ENCODE measurements around the gene SEC14L1. TPM values are rescaled to one million over a fixed set of nuclear protein-coding genes. Genes with fewer than 3 reads are reported as not detected.

SEC14L1 gene
- total and polyA plus RNA-seq, 12 donors = 61.8 to 255 (median 143) TPM

DNA sequence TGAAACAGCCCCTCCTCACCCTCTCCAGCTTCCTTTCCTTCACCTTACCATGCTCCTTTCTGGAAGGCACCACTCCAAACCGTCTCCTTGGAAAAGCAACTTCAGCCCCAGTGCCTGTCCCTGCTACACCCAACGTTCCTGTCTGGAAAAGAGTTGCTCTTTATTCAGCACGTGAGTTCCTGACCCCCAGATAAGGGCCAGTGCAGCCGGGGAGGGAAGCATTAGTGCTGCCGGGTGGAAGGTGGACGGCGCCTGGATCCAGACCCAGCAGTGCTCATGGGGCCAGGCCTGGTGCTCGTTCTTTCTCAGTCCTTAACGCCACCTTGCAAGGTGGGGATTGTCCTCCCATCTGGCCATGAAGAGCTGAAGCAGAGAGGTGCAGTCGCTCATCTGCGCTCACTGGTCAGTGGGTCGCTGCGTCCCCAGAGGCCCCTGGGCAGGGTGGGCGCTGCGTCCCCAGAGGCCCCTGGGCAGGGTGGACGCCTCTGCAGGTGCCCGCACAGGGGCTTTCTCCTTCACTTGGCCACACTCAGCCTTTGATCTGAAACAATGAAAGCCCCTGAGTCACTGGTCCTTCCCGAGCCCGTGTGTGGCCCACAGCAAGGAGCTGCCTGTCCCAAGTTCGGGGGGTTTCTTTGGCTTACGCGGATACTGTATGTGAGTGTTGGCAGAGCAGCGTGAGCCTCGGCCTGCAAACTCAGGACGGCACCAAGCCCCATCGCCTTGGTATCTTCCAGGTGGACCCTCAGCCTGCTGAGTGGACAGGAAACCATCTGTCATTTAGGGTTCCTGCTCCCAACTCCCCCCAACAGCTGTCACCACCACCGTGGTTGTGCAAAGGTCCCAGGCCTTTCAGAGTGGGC is 117.1 kb downstream of the SEC14L1 start:
- Histone ChIP-seq H3K27ac (no peak overlapping the region), H3K9me3 (replicated peaks in 1 of 3) (no peaks in the 10 kb centered on the region), H3K27me3 (no peaks in the 10 kb centered on the region), H3K4me1 (replicated peaks in 1 of 2) (peaks cover 0 to 5% of the 10 kb centered on the region in 2 donors), H3K36me3 (replicated peaks in 1 of 2) (no peaks in the 10 kb centered on the region), H3K4me3 (no peak overlapping the region)
- no peak for DNase-seq
- no peak for TF ChIP-seq POLR2A (IDR thresholded peaks at IDR 0.05)
- TF ChIP-seq, protein P1, sequence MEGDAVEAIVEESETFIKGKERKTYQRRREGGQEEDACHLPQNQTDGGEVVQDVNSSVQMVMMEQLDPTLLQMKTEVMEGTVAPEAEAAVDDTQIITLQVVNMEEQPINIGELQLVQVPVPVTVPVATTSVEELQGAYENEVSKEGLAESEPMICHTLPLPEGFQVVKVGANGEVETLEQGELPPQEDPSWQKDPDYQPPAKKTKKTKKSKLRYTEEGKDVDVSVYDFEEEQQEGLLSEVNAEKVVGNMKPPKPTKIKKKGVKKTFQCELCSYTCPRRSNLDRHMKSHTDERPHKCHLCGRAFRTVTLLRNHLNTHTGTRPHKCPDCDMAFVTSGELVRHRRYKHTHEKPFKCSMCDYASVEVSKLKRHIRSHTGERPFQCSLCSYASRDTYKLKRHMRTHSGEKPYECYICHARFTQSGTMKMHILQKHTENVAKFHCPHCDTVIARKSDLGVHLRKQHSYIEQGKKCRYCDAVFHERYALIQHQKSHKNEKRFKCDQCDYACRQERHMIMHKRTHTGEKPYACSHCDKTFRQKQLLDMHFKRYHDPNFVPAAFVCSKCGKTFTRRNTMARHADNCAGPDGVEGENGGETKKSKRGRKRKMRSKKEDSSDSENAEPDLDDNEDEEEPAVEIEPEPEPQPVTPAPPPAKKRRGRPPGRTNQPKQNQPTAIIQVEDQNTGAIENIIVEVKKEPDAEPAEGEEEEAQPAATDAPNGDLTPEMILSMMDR (IDR thresholded peaks at IDR 0.05) = no peak
- WGBS, 4 donors = 76 to 85% (median 80%) methylated on average over 8 to 27 of the region's 27 CpGs
- intact Hi-C loops (cut with DNase I) = loop anchor here in 1 of 2 donors (10.0 kb wide), 1 partner anchor 393 kb away; the partner anchor contains the start of gene MGAT5B

DNA sequence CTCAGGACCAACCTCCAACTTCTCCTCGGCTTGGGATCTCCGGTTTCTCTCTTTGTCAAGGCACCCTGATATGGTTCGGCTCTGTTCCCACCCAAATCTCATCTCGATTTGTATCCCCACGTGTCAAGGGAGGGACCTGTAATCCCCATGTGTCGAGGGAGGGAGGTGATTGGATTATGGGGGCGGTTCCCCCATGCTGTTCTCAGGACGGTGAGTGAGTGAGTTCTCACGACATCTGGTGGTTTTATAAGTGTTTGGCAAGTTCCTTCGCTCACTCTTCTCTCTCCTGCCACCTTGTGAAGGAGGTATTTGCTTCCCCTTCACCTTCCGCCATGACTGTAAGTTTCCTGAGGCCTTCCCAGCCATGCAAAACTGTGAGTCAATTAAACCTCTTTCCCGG is 117.9 kb downstream of the SEC14L1 start:
- WGBS, 4 donors = 87 to 92% (median 89%) methylated on average over 12 of the region's 12 CpGs
- Histone ChIP-seq H3K36me3 (replicated peaks in 1 of 2) (no peaks in the 10 kb centered on the region), H3K9me3 (replicated peaks in 1 of 3) (no peaks in the 10 kb centered on the region), H3K27me3 (no peaks in the 10 kb centered on the region), H3K4me3 (no peak overlapping the region), H3K27ac (no peak overlapping the region), H3K4me1 (replicated peaks in 1 of 2) (peaks cover 0 to 5% of the 10 kb centered on the region in 2 donors)
- intact Hi-C loops (cut with DNase I) = loop anchor here in 1 of 2 donors (10.0 kb wide), 1 partner anchor 394 kb away; the partner anchor contains the start of gene MGAT5B
- no peak for DNase-seq
- no peak for TF ChIP-seq POLR2A (IDR thresholded peaks at IDR 0.05)
- TF ChIP-seq, protein P1 (IDR thresholded peaks at IDR 0.05) = no peak

DNA sequence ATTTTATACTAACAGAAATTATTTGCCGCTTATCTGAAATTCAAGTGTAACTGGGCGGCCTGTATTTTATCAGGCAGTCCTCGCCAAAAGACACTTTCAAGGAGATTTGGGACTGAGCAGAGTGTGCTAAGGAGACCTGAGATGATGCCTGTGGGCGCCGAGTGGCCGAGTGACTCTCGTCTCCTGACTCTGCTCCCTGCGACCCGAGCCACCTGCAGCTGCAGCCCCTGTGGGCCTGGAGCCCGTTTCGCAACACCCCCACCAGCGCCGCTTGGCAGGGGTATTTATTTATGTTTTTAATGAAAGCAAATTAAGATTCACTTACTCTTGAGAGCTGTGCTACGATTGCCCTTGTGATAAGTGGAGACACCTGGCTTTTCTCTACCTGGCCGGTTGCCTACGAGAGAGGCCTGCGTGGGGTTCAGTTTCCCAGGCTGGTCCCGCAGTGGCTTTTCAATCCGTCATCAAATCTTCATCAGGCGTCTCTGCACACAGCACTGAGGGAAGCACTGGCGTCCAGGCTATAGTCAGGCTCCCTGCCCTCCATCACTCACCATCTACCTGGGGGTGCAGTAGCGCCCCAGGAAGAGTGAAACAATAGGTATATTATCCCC is 124.0 kb downstream of the SEC14L1 start:
- no peak overlapping the region for H3K4me3 ChIP-seq
- intact Hi-C loops (cut with DNase I) = no loop called here

GRCh38 chr17:77266213-77266612 is 125.4 kb downstream of the SEC14L1 start:
- Histone ChIP-seq H3K27ac (no peak overlapping the region), H3K36me3 (replicated peaks in 1 of 2) (no peaks in the 10 kb centered on the region), H3K4me3 (no peak overlapping the region), H3K27me3 (no peaks in the 10 kb centered on the region), H3K4me1 (replicated peaks in 1 of 2) (no peaks in the 10 kb centered on the region), H3K9me3 (replicated peaks in 1 of 3) (no peaks in the 10 kb centered on the region)
- no peak for TF ChIP-seq POLR2A (IDR thresholded peaks at IDR 0.05)
- TF ChIP-seq, protein P1 (IDR thresholded peaks at IDR 0.05) = no peak
- intact Hi-C loops (cut with DNase I) = no loop called here
- DNase-seq = no peak
- WGBS, 4 donors = 73 to 90% (median 80%) methylated on average over 1 to 4 of the region's 4 CpGs

More for the DNA sequence above, 124.0 kb downstream of the SEC14L1 start:
- no peaks in the 10 kb centered on the region for H3K36me3 ChIP-seq (replicated peaks in 1 of 2)
- no peaks in the 10 kb centered on the region for H3K27me3 ChIP-seq
- no peak for DNase-seq
- 68 to 89% (median 73%) methylated on average over 21 to 22 of the region's 22 CpGs for WGBS, 4 donors
- no peaks in the 10 kb centered on the region for H3K9me3 ChIP-seq (replicated peaks in 1 of 3)
- H3K4me1 ChIP-seq (replicated peaks in 1 of 2) = no peaks in the 10 kb centered on the region
- no peak overlapping the region for H3K27ac ChIP-seq
- TF ChIP-seq POLR2A (IDR thresholded peaks at IDR 0.05) = no peak
- TF ChIP-seq, protein P1 (IDR thresholded peaks at IDR 0.05) = no peak
